ENCODE measurements around the gene QPCTL.
"Not testable (repeated sequence)": the region's sequence is repeated elsewhere in the genome, so short reads cannot be mapped to it uniquely, and the experiment has no call there.

Gene QPCTL

GRCh38 chr19:45717983-45718650, 25.7 kb downstream of the QPCTL start:
- peak overlapping the region; percentile 95 for H3K4me3 Mint-ChIP-seq
- no peaks in the 10 kb centered on the region for H3K9me3 Mint-ChIP-seq
- H3K36me3 Mint-ChIP-seq (ENCODE audit: low read depth) = peaks cover 57% of the 10 kb centered on the region
- peaks cover 65% of the 10 kb centered on the region for H3K4me1 Mint-ChIP-seq (ENCODE audit: low read depth)
- intact Hi-C loops (cut with micrococcal nuclease) = loop anchor here (1.0 kb wide), 2 partner anchors 12 to 26 kb away; partner anchors contain the start of genes FBXO46 and QPCTL
- peak overlapping the region; percentile 80 for H3K27ac Mint-ChIP-seq
- H3K27me3 Mint-ChIP-seq = no peaks in the 10 kb centered on the region

- intact Hi-C loops (cut with micrococcal nuclease); H3K4me3 Mint-ChIP-seq: not testable (repeated sequence)
- H3K4me1 Mint-ChIP-seq (ENCODE audit: low read depth) = peaks cover 58% of the 10 kb centered on the region
These were observed 27.6 kb downstream of the QPCTL start for GRCh38 chr19:45720065-45720464.

GRCh38 chr19:45728683-45729082, 36.2 kb downstream of the QPCTL start:
- H3K4me3 Mint-ChIP-seq; H3K27me3 Mint-ChIP-seq; intact Hi-C loops (cut with micrococcal nuclease); H3K9me3 Mint-ChIP-seq: not testable (repeated sequence)
- H3K36me3 Mint-ChIP-seq (ENCODE audit: low read depth) = peaks cover 34% of the 10 kb centered on the region
- peaks cover 58% of the 10 kb centered on the region for H3K4me1 Mint-ChIP-seq (ENCODE audit: low read depth)
- H3K27ac Mint-ChIP-seq = peak overlapping the region; percentile 6

More at GRCh38 chr19:45720065-45720464, 27.6 kb downstream of the QPCTL start:
- peaks cover 62% of the 10 kb centered on the region for H3K36me3 Mint-ChIP-seq (ENCODE audit: low read depth)
- peak overlapping the region; percentile 82 for H3K27ac Mint-ChIP-seq
- not testable (repeated sequence) for H3K27me3 Mint-ChIP-seq, H3K9me3 Mint-ChIP-seq

GRCh38 chr19:45729800-45730290, 37.4 kb downstream of the QPCTL start:
- Mint-ChIP-seq H3K4me1 (ENCODE audit: low read depth) (peaks cover 51% of the 10 kb centered on the region), H3K36me3 (ENCODE audit: low read depth) (peaks cover 30% of the 10 kb centered on the region), H3K27ac (peak overlapping the region; percentile 91), H3K4me3 (peak overlapping the region; percentile 97), H3K27me3 (no peaks in the 10 kb centered on the region), H3K9me3 (no peaks in the 10 kb centered on the region)
- intact Hi-C loops (cut with micrococcal nuclease) = loop anchor here (1.0 to 5.0 kb wide), 2 partner anchors 13 to 267 kb away; partner anchors contain the start of gene CCDC61

- no peaks in the 10 kb centered on the region for H3K27me3 Mint-ChIP-seq
- no peaks in the 10 kb centered on the region for H3K9me3 Mint-ChIP-seq
- H3K4me3 Mint-ChIP-seq = peak within 1 kb of the TSS; percentile 97
- peak within 1 kb of the TSS; percentile 91 for H3K27ac Mint-ChIP-seq
- H3K4me1 Mint-ChIP-seq (ENCODE audit: low read depth) = peaks cover 50% of the 10 kb centered on the region
- peaks cover 28% of the 10 kb centered on the region for H3K36me3 Mint-ChIP-seq (ENCODE audit: low read depth)
- intact Hi-C loops (cut with micrococcal nuclease) = loop anchor here (1.0 to 5.0 kb wide), 2 partner anchors 13 to 267 kb away; partner anchors contain the start of gene CCDC61
These were observed 38.2 kb downstream of the QPCTL start, which contains the start of gene FBXO46 for GRCh38 chr19:45730368-45731288. Gene FBXO46, minus strand, starts transcription at chr19:45730896. Its CDS starts 17,401 bp downstream, at chr19:45713495.

- intact Hi-C loops (cut with micrococcal nuclease) = loop anchor here (5.0 kb wide), 1 partner anchor 264 kb away; the partner anchor contains the start of gene CCDC61
- Mint-ChIP-seq H3K27me3 (peaks cover 11% of the 10 kb centered on the region), H3K9me3 (no peaks in the 10 kb centered on the region), H3K36me3 (ENCODE audit: low read depth) (peaks cover 11% of the 10 kb centered on the region), H3K4me3 (no peak within 1 kb of the TSS), H3K4me1 (ENCODE audit: low read depth) (peaks cover 25% of the 10 kb centered on the region), H3K27ac (no peak within 1 kb of the TSS)
These were observed 40.8 kb downstream of the QPCTL start, which contains the start of gene MEIOSIN for GRCh38 chr19:45733160-45733810. Gene MEIOSIN, plus strand, starts transcription at chr19:45733439. Its CDS starts 1,938 bp downstream, at chr19:45735377.

GRCh38 chr19:45739498-45740439, 47.3 kb downstream of the QPCTL start:
- H3K4me1 Mint-ChIP-seq (ENCODE audit: low read depth) = peaks cover 15% of the 10 kb centered on the region
- H3K36me3 Mint-ChIP-seq (ENCODE audit: low read depth) = no peaks in the 10 kb centered on the region
- peaks cover 34% of the 10 kb centered on the region for H3K27me3 Mint-ChIP-seq
- no peak overlapping the region for H3K4me3 Mint-ChIP-seq
- no peaks in the 10 kb centered on the region for H3K9me3 Mint-ChIP-seq
- H3K27ac Mint-ChIP-seq = peak overlapping the region; percentile 56
- intact Hi-C loops (cut with micrococcal nuclease) = no loop called here

- no peak overlapping the region for H3K4me3 Mint-ChIP-seq
- no peak overlapping the region for H3K27ac Mint-ChIP-seq
- peaks cover 15% of the 10 kb centered on the region for H3K4me1 Mint-ChIP-seq (ENCODE audit: low read depth)
- H3K27me3 Mint-ChIP-seq = peaks cover 55% of the 10 kb centered on the region
- no peaks in the 10 kb centered on the region for H3K9me3 Mint-ChIP-seq
- intact Hi-C loops (cut with micrococcal nuclease) = no loop called here
- H3K36me3 Mint-ChIP-seq (ENCODE audit: low read depth) = no peaks in the 10 kb centered on the region
These were observed 50.5 kb downstream of the QPCTL start for GRCh38 chr19:45742969-45743368.

- no peaks in the 10 kb centered on the region for H3K4me1 Mint-ChIP-seq (ENCODE audit: low read depth)
- H3K36me3 Mint-ChIP-seq (ENCODE audit: low read depth) = no peaks in the 10 kb centered on the region
- no peak overlapping the region for H3K4me3 Mint-ChIP-seq
- H3K9me3 Mint-ChIP-seq = no peaks in the 10 kb centered on the region
- no peak overlapping the region for H3K27ac Mint-ChIP-seq
- intact Hi-C loops (cut with micrococcal nuclease) = no loop called here
- peaks cover 62% of the 10 kb centered on the region for H3K27me3 Mint-ChIP-seq
These were observed 53.1 kb downstream of the QPCTL start for GRCh38 chr19:45745606-45746005.

- intact Hi-C loops (cut with micrococcal nuclease) = no loop called here
- H3K36me3 Mint-ChIP-seq (ENCODE audit: low read depth) = no peaks in the 10 kb centered on the region
- peaks cover 70% of the 10 kb centered on the region for H3K27me3 Mint-ChIP-seq
- no peaks in the 10 kb centered on the region for H3K4me1 Mint-ChIP-seq (ENCODE audit: low read depth)
- H3K4me3 Mint-ChIP-seq = no peak overlapping the region
- H3K27ac Mint-ChIP-seq = no peak overlapping the region
- no peaks in the 10 kb centered on the region for H3K9me3 Mint-ChIP-seq
These were observed 54.4 kb downstream of the QPCTL start for GRCh38 chr19:45746866-45747265.

GRCh38 chr19:45747513-45747912, 55.0 kb downstream of the QPCTL start:
- peaks cover 69% of the 10 kb centered on the region for H3K27me3 Mint-ChIP-seq
- no peak overlapping the region for H3K4me3 Mint-ChIP-seq
- intact Hi-C loops (cut with micrococcal nuclease) = no loop called here
- H3K9me3 Mint-ChIP-seq = no peaks in the 10 kb centered on the region
- no peaks in the 10 kb centered on the region for H3K4me1 Mint-ChIP-seq (ENCODE audit: low read depth)
- no peaks in the 10 kb centered on the region for H3K36me3 Mint-ChIP-seq (ENCODE audit: low read depth)
- H3K27ac Mint-ChIP-seq = no peak overlapping the region

- H3K9me3 Mint-ChIP-seq; H3K27ac Mint-ChIP-seq; H3K36me3 Mint-ChIP-seq (ENCODE audit: low read depth); H3K4me3 Mint-ChIP-seq; intact Hi-C loops (cut with micrococcal nuclease); H3K4me1 Mint-ChIP-seq (ENCODE audit: low read depth): not testable (repeated sequence)
- peaks cover 54% of the 10 kb centered on the region for H3K27me3 Mint-ChIP-seq
These were observed 59.0 kb downstream of the QPCTL start for GRCh38 chr19:45751483-45751882.

Data from dendritic cell treated with granulocyte-macrophage colony-stimulating factor and Interleukin-4, amounts not matched to agents 40 ng/mL and 50 ng/mL, for 4 days (primary cell).